HepG2 (cell line): Measurements from ENCODE around the gene STK31. TPM values are rescaled to one million over a fixed set of nuclear protein-coding genes. Genes with fewer than 3 reads are reported as not detected.

Experiments
- ATAC-seq: fragments of 200-7000 bp; cut with Tn5 transposase; 3 replicates; pipeline ENCODE4 v1.9.1; 2020; ENCODE audit warnings: mild to moderate bottlenecking, moderate library complexity
- BruUV-seq: library from RNA; stranded (reverse); fragments of 400-500 nt; replicated peaks from 2 replicates; lab custom pipeline; 2021; lab: Mats Ljungman, UMichigan
- CTCF ChIA-PET: fragments of 300-600 bp; formaldehyde crosslinking; extraction: SDS; loops from one replicate; lab custom pipeline; 2021; ENCODE audit warnings: low total read pairs, inconsistent platforms, low intra/inter-chr PET ratio; lab: Yijun Ruan, JAX
- POLR2A ChIA-PET: fragments of 350-600 bp; sonication (Branson Sonifier 250); formaldehyde crosslinking; loops from one replicate; lab custom pipeline; 2020; ENCODE audit warnings: antibody characterized with exemption, inconsistent platforms; lab: Yijun Ruan, JAX
- DNase-seq: peaks from one replicate; pipeline ENCODE4 v3.0.0-alpha.2; 2015; ENCODE audit warnings: low spot score
- FAIRE-seq: peaks from 3 replicates; lab custom pipeline; 2011; peaks lifted over from hg19 to GRCh38; lab: Jason Lieb, UNC
- H2AFZ ChIP-seq: one replicate; pipeline ENCODE4 v1.6.1; 2011; ENCODE audit warnings: low read length, inconsistent platforms
- H3K27ac ChIP-seq: fragments of 300-600 bp; 3 replicates; pipeline ENCODE4 v1.8.0; 2011; ENCODE audit warnings: mixed run types, mild to moderate bottlenecking, mixed read lengths, low read length, inconsistent platforms; ENCODE audit not compliant: insufficient read depth; ENCODE audit errors: extremely low read length
- H3K27me3 ChIP-seq, 2 experiments: fragments of 200-600 bp in 1 of 2; 2 replicates in 1 of 2; 3 replicates in 1 of 2; pipeline versions ENCODE4 v1.6.0 to v1.8.0; 2011; ENCODE audit warnings: low read length in 2 of 2, mild to moderate bottlenecking in 2 of 2, moderate library complexity in 2 of 2, inconsistent platforms in 1 of 2; ENCODE audit not compliant: insufficient read depth in 2 of 2, control insufficient read depth in 1 of 2
- H3K36me3 ChIP-seq, 2 experiments: fragments of 200-600 bp in 1 of 2; replicated peaks in 1 of 2; 2 replicates in 1 of 2; 3 replicates in 1 of 2; pipeline versions ENCODE4 v1.5.1 to v1.8.0; 2011; ENCODE audit warnings: low read length in 2 of 2, inconsistent platforms in 1 of 2; ENCODE audit not compliant: insufficient read depth in 2 of 2, control insufficient read depth in 1 of 2
- H3K4me1 ChIP-seq: 2 replicates; pipeline ENCODE4 v1.5.1; 2012; ENCODE audit warnings: low read length, inconsistent platforms; ENCODE audit not compliant: insufficient read depth
- H3K4me2 ChIP-seq: 2 replicates; pipeline ENCODE4 v1.6.0; 2011; ENCODE audit warnings: low read depth, low read length, inconsistent platforms
- H3K4me3 ChIP-seq, 3 experiments: fragments of 200-600 bp in 1 of 3; sonication (generic), shearing (Covaris generic) in 1 of 3; replicated peaks in 1 of 3; 2 replicates each; pipeline ENCODE4 v1.5.1; 2011 to 2016; ENCODE audit warnings: low read length in 3 of 3, inconsistent platforms in 2 of 3, low read depth in 2 of 3, mild to moderate bottlenecking in 2 of 3, control low read depth in 1 of 3, mixed read lengths in 1 of 3; ENCODE audit not compliant: insufficient read depth in 1 of 3
- H3K79me2 ChIP-seq: one replicate; pipeline ENCODE4 v1.6.1; 2011; ENCODE audit warnings: low read length, inconsistent platforms; ENCODE audit not compliant: insufficient read depth
- H3K9ac ChIP-seq: 2 replicates; pipeline ENCODE4 v1.6.0; 2011; ENCODE audit warnings: mild to moderate bottlenecking, low read depth, low read length, inconsistent platforms; ENCODE audit not compliant: insufficient read depth
- H3K9me3 ChIP-seq: 2 replicates; pipeline ENCODE4 v1.5.1; 2012; ENCODE audit warnings: mild to moderate bottlenecking, low read length
- H4K20me1 ChIP-seq: 2 replicates; pipeline ENCODE4 v1.6.0; 2011; ENCODE audit warnings: inconsistent platforms, mild to moderate bottlenecking, low read length, moderate library complexity; ENCODE audit not compliant: insufficient read depth
- FOXM1 ChIP-seq: sonication (generic); formaldehyde crosslinking; IDR thresholded peaks from 2 replicates; pipeline ENCODE4 v1.5.0; 2020; ENCODE audit warnings: missing genetic modification reagents
- GRHL1 ChIP-seq: sonication (generic); formaldehyde crosslinking; conservative IDR thresholded peaks from 2 replicates; pipeline ENCODE4 v1.8.0; 2022; ENCODE audit warnings: missing genetic modification reagents
- HOXA9 ChIP-seq: sonication (generic); formaldehyde crosslinking; IDR thresholded peaks from 2 replicates; pipeline ENCODE4 v1.8.1; 2022; ENCODE audit warnings: missing genetic modification reagents, mild to moderate bottlenecking, moderate library complexity, borderline replicate concordance
- IRF9 ChIP-seq: sonication (generic); formaldehyde crosslinking; IDR thresholded peaks from 2 replicates; pipeline ENCODE4 v1.8.0; 2022; ENCODE audit warnings: missing genetic modification reagents, mild to moderate bottlenecking, borderline replicate concordance
- KDM5A ChIP-seq: fragments of 200-600 bp; sonication (generic); IDR thresholded peaks from 2 replicates; pipeline ENCODE4 v1.7.0; 2018; ENCODE audit warnings: antibody characterized with exemption, mild to moderate bottlenecking, low read length, borderline replicate concordance
- KLF11 ChIP-seq: IDR thresholded peaks from 2 replicates; pipeline ENCODE4 v1.6.1; 2016; ENCODE audit warnings: missing compliant biosample characterization
- SOX6 ChIP-seq, 2 experiments: fragments of 450-650 bp in 1 of 2; sonication (generic) in 1 of 2; formaldehyde crosslinking in 1 of 2; IDR thresholded peaks; 2 replicates each; pipeline versions ENCODE4 v1.4.0 to v1.6.1; 2017 to 2020; ENCODE audit warnings: antibody characterized with exemption in 1 of 2, mild to moderate bottlenecking in 1 of 2, missing genetic modification reagents in 1 of 2
- ZNF30 ChIP-seq: sonication (generic); formaldehyde crosslinking; IDR thresholded peaks from 2 replicates; pipeline ENCODE4 v1.5.0; 2020; ENCODE audit warnings: mild to moderate bottlenecking, missing genetic modification reagents
- ZNF800 ChIP-seq: sonication (generic); formaldehyde crosslinking; IDR thresholded peaks from 2 replicates; pipeline ENCODE4 v1.4.0; 2020; ENCODE audit warnings: missing genetic modification reagents
- ZNF879 ChIP-seq: sonication (generic); formaldehyde crosslinking; IDR thresholded peaks from 2 replicates; pipeline ENCODE4 v1.8.1; 2023; ENCODE audit warnings: missing genetic modification reagents
- WGBS: methylation state at CpG from one replicate; pipeline ENCODE4 v1.1.6; 2017; ENCODE audit warnings: low lambda C conversion rate; 5-methylcytosine and 5-hydroxymethylcytosine counted together
- in situ Hi-C: cut with HindIII; loops from 2 replicates; pipeline ENCODE4 v1.10.0; 2017; ENCODE audit warnings: low pct_unique_long_range_greater_than_20kb; ENCODE audit not compliant: extremely low pct_ligation_motif_present
- intact Hi-C: fragments of 100-400 bp; cut with micrococcal nuclease; formaldehyde crosslinking; loops from one replicate; pipeline ENCODE4 v1.10.0; 2022; ENCODE audit not compliant: unreplicated experiment
- polyA plus RNA-seq, 8 experiments: library from polyadenylated mRNA; depleted of rRNA in 3 of 8; stranded (reverse) in 7 of 8; unstranded in 1 of 8; fragments of >200 nt; fragmentation: Illumina TruSeq in 4 of 8; extraction: Trizol in 4 of 8; gene quantifications; 2 replicates each; pipeline versions ENCODE4 v1.2.1 to v1.2.3, GENCODE V29; 2011 to 2016; ENCODE audit warnings: low read depth in 4 of 8, missing spikeins in 1 of 8, mixed read lengths in 1 of 8; ENCODE audit not compliant: insufficient read depth in 1 of 8
- total RNA-seq, 5 experiments: library from RNA; depleted of rRNA; stranded (reverse); fragments of >200 nt; fragmentation: Illumina TruSeq; extraction: Trizol; gene quantifications; 2 replicates each; pipeline ENCODE4 v1.2.3, GENCODE V29; 2016; ENCODE audit warnings: low read depth in 1 of 5

Gene STK31
- total and polyA plus RNA-seq, 2 of the 13 experiments (the other 11 are each of a cell fraction or from before 2014, with no cell fraction given), result not detected

GRCh38 chr7:23791721-23792120 is 81.7 kb downstream of the STK31 start (continued):
- TF ChIP-seq GRHL1 (no peak), ZNF879 (CRISPR knock-in tag) (no peak), HOXA9 (CRISPR knock-in tag) (no peak), KLF11 (no peak), ZNF30 (CRISPR knock-in tag) (no peak)

GRCh38 chr7:23802720-23803397 is 92.8 kb downstream of the STK31 start:
- Histone ChIP-seq H3K36me3 (no peaks in the 10 kb centered on the region), H4K20me1 (no peaks in the 10 kb centered on the region), H3K4me1 (no peaks in the 10 kb centered on the region), H3K9me3 (no peaks in the 10 kb centered on the region), H3K27me3 (no peaks in the 10 kb centered on the region), H3K4me2 (no peak overlapping the region), H3K79me2 (no peaks in the 10 kb centered on the region), H3K27ac (no peak overlapping the region), H2AFZ (no peak overlapping the region), H3K9ac (no peak overlapping the region), H3K4me3 (no peak overlapping the region)
- FAIRE-seq (no peak), ATAC-seq (no peak), DNase-seq (no peak)
- POLR2A ChIA-PET, result no interaction called here
- TF ChIP-seq KDM5A (no peak), ZNF800 (CRISPR knock-in tag) (no peak), FOXM1 (no peak), SOX6 (IDR thresholded peaks at IDR 0.05) (no peak), SOX6 (CRISPR knock-in tag; IDR thresholded peaks at IDR 0.05) (no peak), IRF9 (CRISPR knock-in tag) (no peak)
- no TSS peak for BruUV-seq
- WGBS, result 34% methylated on average over 4 of the region's 4 CpGs
- intact Hi-C loops, result no loop called here
- in situ Hi-C loops, result no loop called here
- CTCF ChIA-PET, result no interaction called here
